Natural killer cell treated with Interleukin-12 subunit alpha and Interleukin-12 subunit beta and Interleukin-15 and Interleukin-18, amount 100 ng/mL, for 72 hours (primary cell): ENCODE results near the gene ABLIM3. TPM values are rescaled to one million over a fixed set of nuclear protein-coding genes. Genes with fewer than 3 reads are reported as not detected.

Experiments
- ATAC-seq, 2 donors: fragments of 150-1000 bp; cut with Tn5 transposase in 1 of 2; sonication (Bioruptor Pico), chemical (Tn5 transposase) in 1 of 2; 2 replicates each; pipeline ENCODE4 v1.10.0; 2021
- DNase-seq: peaks from one replicate; pipeline ENCODE4 v3.0.0; 2022; ENCODE audit warnings: low spot score
- H3K27ac Mint-ChIP-seq, 2 donors: 1 replicate in 1 of 2; 2 replicates in 1 of 2; pipeline ENCODE4 v1.8.0; 2022; ENCODE audit warnings: mixed read lengths in 2 of 2, mild to moderate bottlenecking in 1 of 2, moderate library complexity in 1 of 2
- H3K27me3 Mint-ChIP-seq, 2 donors: 1 replicate in 1 of 2; 2 replicates in 1 of 2; pipeline ENCODE4 v1.8.0; 2022; ENCODE audit warnings: mixed read lengths in 2 of 2
- H3K36me3 Mint-ChIP-seq: one replicate; pipeline ENCODE4 v1.8.0; 2022; ENCODE audit warnings: mixed read lengths
- H3K4me1 Mint-ChIP-seq, 2 donors: 1 replicate in 1 of 2; 2 replicates in 1 of 2; pipeline ENCODE4 v1.8.0; 2022; ENCODE audit warnings: low read depth in 2 of 2, mixed read lengths in 2 of 2, mild to moderate bottlenecking in 1 of 2
- H3K4me3 Mint-ChIP-seq: one replicate; pipeline ENCODE4 v1.8.0; 2022; ENCODE audit warnings: mixed read lengths
- H3K9me3 Mint-ChIP-seq: 2 replicates; pipeline ENCODE4 v1.8.0; 2022; ENCODE audit warnings: mixed read lengths
- total RNA-seq, 2 donors: library from RNA; stranded (reverse); gene quantifications; one replicate each; pipeline ENCODE4 v1.2.3, GENCODE V29; 2022

ABLIM3 gene
- total RNA-seq, 2 donors from 2014 or later: not detected

DNA sequence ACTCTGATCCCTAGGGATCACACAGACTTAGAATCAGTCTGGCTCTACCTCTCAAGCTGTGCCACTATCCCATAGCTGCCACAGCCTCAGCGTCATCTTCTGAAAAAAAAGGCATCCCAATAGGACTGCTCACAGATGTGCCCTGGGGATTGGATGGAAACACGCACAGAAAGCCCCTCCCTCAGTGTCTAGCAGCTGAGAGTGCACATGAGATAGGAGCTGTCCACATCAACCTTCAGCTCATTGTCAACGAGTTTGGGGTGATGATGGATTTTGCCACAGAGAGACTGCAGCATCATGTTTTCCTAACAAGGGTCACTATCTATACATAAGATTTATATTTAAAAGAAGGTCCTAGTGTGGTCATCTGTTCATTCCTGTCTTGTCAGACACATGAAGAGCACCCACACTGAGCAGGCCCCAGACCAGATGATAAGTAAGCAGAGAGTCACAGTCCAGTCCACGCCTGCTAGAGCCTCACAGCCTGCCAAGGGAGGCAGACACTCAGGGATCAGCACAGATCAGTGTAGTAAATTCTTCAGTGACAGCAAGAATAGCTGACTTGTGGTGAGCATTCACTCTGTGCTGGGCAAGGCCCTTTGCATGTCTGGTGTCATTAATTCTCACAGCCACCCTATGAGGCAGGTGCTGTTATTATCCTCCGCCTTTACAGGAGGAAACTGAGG lies 156.2 kb downstream of the ABLIM3 start:
- H3K4me3 Mint-ChIP-seq: no peak overlapping the region
- ATAC-seq (no peak), DNase-seq (no peak)
- no peaks in the 10 kb centered on the region for H3K9me3 Mint-ChIP-seq
- H3K4me1 Mint-ChIP-seq: peaks cover 0 to 3% of the 10 kb centered on the region in 2 donors
- no peak overlapping the region for H3K27ac Mint-ChIP-seq
- H3K36me3 Mint-ChIP-seq: no peaks in the 10 kb centered on the region
- H3K27me3 Mint-ChIP-seq: peaks cover 10 to 16% of the 10 kb centered on the region in 2 donors

DNA sequence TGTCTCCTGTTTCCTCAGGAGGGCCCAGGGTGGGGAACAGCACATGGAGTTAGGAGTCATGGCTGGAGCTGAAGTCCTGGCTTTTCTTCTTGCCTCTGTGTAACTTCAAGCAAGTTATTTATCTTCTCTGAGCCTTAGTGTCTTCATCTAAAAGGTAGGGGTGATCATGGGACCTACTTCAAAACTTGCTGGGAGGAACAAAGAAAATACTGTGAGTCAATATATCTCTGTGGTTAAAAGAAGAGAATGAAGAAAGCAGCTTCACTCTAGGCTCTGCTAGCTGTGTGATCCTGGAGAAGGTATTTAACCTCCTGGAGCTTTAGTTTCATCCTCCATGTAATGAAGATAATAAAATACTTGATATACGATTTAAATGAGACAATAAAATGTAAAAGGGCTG lies 156.9 kb downstream of the ABLIM3 start:
- Mint-ChIP-seq H3K9me3 (no peaks in the 10 kb centered on the region), H3K36me3 (no peaks in the 10 kb centered on the region), H3K27ac (no peak overlapping the region), H3K4me3 (no peak overlapping the region), H3K27me3 (peaks cover 10 to 16% of the 10 kb centered on the region in 2 donors), H3K4me1 (peaks cover 0 to 3% of the 10 kb centered on the region in 2 donors)
- DNase-seq: no peak
- ATAC-seq: no peak

DNA sequence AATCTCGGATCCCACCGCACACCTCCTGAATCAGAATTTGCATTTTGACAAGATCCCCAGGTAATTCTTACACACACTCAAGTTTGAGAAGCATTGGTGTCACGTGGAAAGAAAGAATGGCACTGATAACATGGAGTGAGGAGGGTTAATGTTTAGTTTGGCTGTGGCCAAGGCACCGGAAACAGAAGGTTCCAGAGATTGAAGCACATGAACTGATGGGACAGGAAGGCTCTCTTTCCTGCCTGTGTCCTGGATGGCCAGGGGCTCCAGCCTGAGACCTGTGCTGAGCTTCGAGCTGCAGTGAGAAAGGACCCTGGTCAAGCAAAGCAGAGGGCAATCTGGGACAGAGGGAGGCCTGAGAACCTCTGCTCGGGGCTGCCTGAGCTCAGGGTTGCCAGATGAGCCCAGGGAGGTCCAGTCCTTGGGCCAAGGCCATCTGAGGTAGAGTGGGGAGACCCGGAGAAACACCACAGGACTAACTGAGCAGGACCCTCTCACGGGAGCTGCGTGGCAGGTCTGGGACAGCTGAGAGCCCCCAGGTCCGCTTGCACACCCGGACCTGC lies 157.6 kb downstream of the ABLIM3 start:
- H3K36me3 Mint-ChIP-seq: no peaks in the 10 kb centered on the region
- no peak for ATAC-seq

DNA sequence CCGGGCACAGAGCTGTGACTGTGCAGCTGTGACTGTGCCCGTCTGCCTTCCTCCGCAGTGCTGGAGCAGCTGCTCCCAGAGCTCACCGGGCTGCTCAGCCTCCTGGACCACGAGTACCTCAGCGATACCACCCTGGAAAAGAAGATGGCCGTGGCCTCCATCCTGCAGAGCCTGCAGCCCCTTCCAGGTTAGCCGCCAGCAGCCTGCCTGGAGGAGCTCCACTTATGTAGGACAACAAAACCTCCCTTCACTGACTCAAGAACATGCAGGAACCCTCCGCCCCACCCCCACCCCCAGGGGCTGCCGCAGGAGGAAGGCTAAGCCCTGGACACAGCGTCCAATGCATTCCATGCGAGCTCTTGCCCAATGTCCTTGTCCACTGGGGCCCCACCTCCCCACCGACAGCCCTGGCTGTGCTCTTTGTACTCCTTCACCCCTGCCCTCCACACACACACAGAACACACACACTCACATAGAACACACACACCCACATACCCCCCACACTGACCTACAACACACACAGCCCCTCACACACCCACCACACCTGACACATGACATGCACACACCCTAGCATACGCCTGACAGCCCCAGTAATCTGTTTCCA lies 158.3 kb downstream of the ABLIM3 start:
- peak in 1 of 2 donors; percentile 33 for ATAC-seq
- H3K9me3 Mint-ChIP-seq: no peaks in the 10 kb centered on the region
- peaks cover 10 to 16% of the 10 kb centered on the region in 2 donors for H3K27me3 Mint-ChIP-seq
- no peak for DNase-seq
- H3K4me3 Mint-ChIP-seq: no peak overlapping the region
- H3K27ac Mint-ChIP-seq: no peak overlapping the region
- H3K36me3 Mint-ChIP-seq: no peaks in the 10 kb centered on the region
- peaks cover 0 to 3% of the 10 kb centered on the region in 2 donors for H3K4me1 Mint-ChIP-seq

More for the DNA sequence above, 157.6 kb downstream of the ABLIM3 start:
- no peak for DNase-seq
- Mint-ChIP-seq H3K27me3 (peaks cover 10 to 16% of the 10 kb centered on the region in 2 donors), H3K4me1 (peaks cover 0 to 3% of the 10 kb centered on the region in 2 donors), H3K9me3 (no peaks in the 10 kb centered on the region), H3K4me3 (no peak overlapping the region), H3K27ac (no peak overlapping the region)

DNA sequence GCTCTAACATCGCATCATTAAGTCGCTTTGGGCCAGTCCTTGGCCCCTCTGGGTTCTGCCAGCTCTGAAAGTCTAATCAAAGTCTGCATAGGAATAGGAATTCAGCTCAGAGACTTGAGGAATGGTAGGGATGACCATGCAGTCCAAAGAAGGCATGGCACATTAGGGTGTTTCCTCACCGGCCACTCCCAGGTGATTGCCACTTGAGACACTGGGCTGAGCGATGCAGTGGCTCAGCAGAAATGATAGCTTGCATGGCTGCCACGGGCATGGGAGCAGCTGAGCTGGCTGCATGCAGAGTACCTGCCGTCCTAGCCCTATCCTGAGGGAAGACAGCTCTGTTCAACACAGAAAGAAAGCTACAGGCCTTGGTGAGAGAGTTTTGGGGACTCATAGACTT lies 159.1 kb downstream of the ABLIM3 start:
- no peaks in the 10 kb centered on the region for H3K4me1 Mint-ChIP-seq
- H3K4me3 Mint-ChIP-seq: no peak overlapping the region
- no peak overlapping the region for H3K27ac Mint-ChIP-seq
- H3K36me3 Mint-ChIP-seq: no peaks in the 10 kb centered on the region
- no peak for DNase-seq
- peaks cover 5 to 10% of the 10 kb centered on the region in 2 donors for H3K27me3 Mint-ChIP-seq
- H3K9me3 Mint-ChIP-seq: no peaks in the 10 kb centered on the region
- ATAC-seq: no peak

GRCh38 chr5:149301049-149301743 lies 159.9 kb downstream of the ABLIM3 start:
- ATAC-seq: no peak
- H3K36me3 Mint-ChIP-seq: no peaks in the 10 kb centered on the region
- no peak for DNase-seq
- no peak overlapping the region for H3K27ac Mint-ChIP-seq
- H3K9me3 Mint-ChIP-seq: no peaks in the 10 kb centered on the region
- peaks cover 4 to 7% of the 10 kb centered on the region in 2 donors for H3K27me3 Mint-ChIP-seq
- H3K4me3 Mint-ChIP-seq: no peak overlapping the region
- no peaks in the 10 kb centered on the region for H3K4me1 Mint-ChIP-seq

DNA sequence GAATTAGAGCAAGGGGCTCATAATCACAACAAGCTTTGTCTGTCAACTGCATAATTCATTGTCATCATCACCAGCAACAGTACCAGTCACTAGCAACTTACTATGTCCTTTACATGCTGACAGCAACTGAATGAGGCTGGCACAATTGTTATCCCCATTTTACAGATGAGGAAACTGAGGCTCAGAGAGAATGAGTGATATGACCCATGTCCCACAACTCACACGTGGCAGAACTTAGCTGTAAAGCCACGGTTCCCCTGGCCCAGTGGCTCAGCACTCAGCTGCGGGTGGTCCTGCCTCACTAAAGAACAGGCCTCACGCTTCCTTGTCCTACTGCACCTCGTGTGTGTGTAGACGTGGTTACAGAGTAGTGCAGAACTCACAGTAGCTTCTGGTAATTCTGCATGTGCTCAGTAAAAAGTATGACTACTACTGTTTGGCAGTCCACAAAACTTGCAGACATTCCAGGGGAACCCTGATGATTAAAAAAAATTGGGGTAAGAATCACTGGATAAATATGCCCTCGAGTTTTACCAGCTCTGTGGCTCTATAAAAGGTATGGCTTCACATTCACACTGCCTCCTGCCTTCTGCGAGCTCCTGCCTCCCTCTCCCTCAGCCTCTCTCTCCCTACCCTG lies 160.6 kb downstream of the ABLIM3 start:
- no peak overlapping the region for H3K27ac Mint-ChIP-seq
- H3K4me3 Mint-ChIP-seq: no peak overlapping the region
- no peaks in the 10 kb centered on the region for H3K4me1 Mint-ChIP-seq
- H3K27me3 Mint-ChIP-seq: peaks cover 4 to 7% of the 10 kb centered on the region in 2 donors
- ATAC-seq (no peak), DNase-seq (no peak)
- H3K36me3 Mint-ChIP-seq: no peaks in the 10 kb centered on the region
- H3K9me3 Mint-ChIP-seq: no peaks in the 10 kb centered on the region

GRCh38 chr5:149302641-149303040 lies 161.3 kb downstream of the ABLIM3 start:
- H3K9me3 Mint-ChIP-seq: no peaks in the 10 kb centered on the region
- H3K27me3 Mint-ChIP-seq: peaks cover 4 to 7% of the 10 kb centered on the region in 2 donors
- no peak overlapping the region for H3K4me3 Mint-ChIP-seq
- DNase-seq: no peak
- no peaks in the 10 kb centered on the region for H3K4me1 Mint-ChIP-seq
- H3K27ac Mint-ChIP-seq: no peak overlapping the region
- no peak for ATAC-seq
- H3K36me3 Mint-ChIP-seq: no peaks in the 10 kb centered on the region

- Mint-ChIP-seq H3K36me3 (no peaks in the 10 kb centered on the region), H3K9me3 (no peaks in the 10 kb centered on the region), H3K27ac (no peak overlapping the region), H3K4me1 (no peaks in the 10 kb centered on the region), H3K27me3 (peaks cover 4 to 7% of the 10 kb centered on the region in 2 donors), H3K4me3 (no peak overlapping the region)
- ATAC-seq (no peak), DNase-seq (no peak)
Observed at GRCh38 chr5:149303210-149303609, 161.9 kb downstream of the ABLIM3 start.

DNA sequence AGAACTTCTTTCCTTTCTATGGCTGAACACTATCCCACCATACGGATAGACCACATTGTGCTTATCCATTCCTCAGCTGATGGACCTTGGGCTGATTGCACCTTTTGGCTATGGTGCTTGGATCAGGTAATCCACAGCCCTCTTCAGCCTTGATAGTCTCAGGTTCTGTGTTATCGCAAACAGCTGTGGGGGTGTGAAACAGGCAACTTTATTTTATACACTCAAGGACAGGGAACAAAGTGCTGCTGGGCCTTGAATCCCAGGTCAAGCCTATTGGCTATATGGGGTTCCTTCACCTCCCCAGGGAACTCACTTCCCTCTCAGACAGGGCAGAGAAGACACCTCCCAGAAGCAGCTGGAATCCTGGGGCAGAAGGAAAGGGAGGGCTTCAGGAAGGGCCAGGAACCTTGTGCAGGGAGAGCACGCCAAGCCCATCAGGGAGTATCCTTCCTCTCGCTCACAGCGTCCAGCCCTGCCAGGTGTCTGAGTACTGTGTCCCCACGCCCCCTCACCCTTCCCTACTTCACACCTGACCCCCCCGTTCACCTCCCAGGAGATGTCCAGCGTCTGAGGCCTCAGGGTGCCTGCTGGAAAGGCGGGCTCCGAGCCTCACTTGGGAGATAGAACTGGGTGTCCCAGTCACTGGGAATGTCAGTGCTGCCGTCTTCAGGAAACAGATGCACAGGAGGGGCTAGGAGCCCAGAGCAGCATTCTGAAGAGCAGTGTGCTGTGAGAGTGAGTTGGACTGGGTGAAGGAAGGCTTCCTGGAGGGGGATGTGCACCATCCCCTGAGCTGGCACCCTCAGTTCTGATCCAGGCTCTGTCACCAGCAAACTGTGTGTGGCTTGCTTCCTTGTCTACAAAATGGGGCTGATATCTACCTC lies 163.1 kb downstream of the ABLIM3 start:
- ATAC-seq (no peak), DNase-seq (no peak)
- Mint-ChIP-seq H3K9me3 (no peaks in the 10 kb centered on the region), H3K27ac (no peak overlapping the region), H3K4me1 (no peaks in the 10 kb centered on the region), H3K27me3 (peaks cover 4 to 7% of the 10 kb centered on the region in 2 donors), H3K36me3 (no peaks in the 10 kb centered on the region), H3K4me3 (no peak overlapping the region)

GRCh38 chr5:149309354-149309753 lies 168.1 kb downstream of the ABLIM3 start:
- DNase-seq: no peak

More at GRCh38 chr5:149309354-149309753, 168.1 kb downstream of the ABLIM3 start:
- Mint-ChIP-seq H3K4me3 (no peak overlapping the region), H3K9me3 (no peaks in the 10 kb centered on the region), H3K27ac (no peak overlapping the region), H3K36me3 (no peaks in the 10 kb centered on the region), H3K27me3 (peaks cover 0 to 4% of the 10 kb centered on the region in 2 donors), H3K4me1 (peaks cover 0 to 6% of the 10 kb centered on the region in 2 donors)
- no peak for ATAC-seq
